ENCODE data around the gene PPP3CA.

DNA sequence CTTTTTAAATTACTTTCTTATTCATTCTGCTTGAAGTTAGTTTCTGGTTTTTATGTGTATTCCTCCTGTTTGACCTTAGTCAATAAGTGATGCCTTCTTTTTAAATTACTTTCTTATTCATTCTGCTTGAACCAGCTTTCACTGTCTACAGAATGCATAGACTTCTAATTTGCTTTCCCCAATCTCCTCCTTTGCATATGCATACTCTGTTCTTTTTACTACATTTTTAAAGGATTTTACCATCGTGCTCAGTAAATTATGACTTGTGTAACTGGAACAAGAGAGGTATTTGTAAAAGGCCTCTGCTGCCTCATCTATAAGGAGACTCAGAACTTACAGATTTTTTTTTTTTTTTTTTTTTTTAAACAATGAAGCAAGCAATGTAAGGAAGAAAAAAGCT, 228.7 kb downstream of the PPP3CA start:
- TF ChIP-seq, protein P1, sequence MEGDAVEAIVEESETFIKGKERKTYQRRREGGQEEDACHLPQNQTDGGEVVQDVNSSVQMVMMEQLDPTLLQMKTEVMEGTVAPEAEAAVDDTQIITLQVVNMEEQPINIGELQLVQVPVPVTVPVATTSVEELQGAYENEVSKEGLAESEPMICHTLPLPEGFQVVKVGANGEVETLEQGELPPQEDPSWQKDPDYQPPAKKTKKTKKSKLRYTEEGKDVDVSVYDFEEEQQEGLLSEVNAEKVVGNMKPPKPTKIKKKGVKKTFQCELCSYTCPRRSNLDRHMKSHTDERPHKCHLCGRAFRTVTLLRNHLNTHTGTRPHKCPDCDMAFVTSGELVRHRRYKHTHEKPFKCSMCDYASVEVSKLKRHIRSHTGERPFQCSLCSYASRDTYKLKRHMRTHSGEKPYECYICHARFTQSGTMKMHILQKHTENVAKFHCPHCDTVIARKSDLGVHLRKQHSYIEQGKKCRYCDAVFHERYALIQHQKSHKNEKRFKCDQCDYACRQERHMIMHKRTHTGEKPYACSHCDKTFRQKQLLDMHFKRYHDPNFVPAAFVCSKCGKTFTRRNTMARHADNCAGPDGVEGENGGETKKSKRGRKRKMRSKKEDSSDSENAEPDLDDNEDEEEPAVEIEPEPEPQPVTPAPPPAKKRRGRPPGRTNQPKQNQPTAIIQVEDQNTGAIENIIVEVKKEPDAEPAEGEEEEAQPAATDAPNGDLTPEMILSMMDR (IDR thresholded peaks at IDR 0.05), result no peak
- no peak for TF ChIP-seq POLR2A (IDR thresholded peaks at IDR 0.05)
